NB4 (cell line): ENCODE data around the gene CATSPER3.

Source experiments
- POLR2A ChIP-seq: IDR thresholded peaks from 2 replicates; pipeline ENCODE4 v1.6.1; 2011; ENCODE audit warnings: mild to moderate bottlenecking; ENCODE audit not compliant: insufficient read length; ENCODE audit errors: extremely low read depth
- TF ChIP-seq, protein P1 (sequence below): IDR thresholded peaks from one replicate; pipeline ENCODE4 v1.5.1; 2012; ENCODE audit warnings: low read depth, low read length

DNA sequence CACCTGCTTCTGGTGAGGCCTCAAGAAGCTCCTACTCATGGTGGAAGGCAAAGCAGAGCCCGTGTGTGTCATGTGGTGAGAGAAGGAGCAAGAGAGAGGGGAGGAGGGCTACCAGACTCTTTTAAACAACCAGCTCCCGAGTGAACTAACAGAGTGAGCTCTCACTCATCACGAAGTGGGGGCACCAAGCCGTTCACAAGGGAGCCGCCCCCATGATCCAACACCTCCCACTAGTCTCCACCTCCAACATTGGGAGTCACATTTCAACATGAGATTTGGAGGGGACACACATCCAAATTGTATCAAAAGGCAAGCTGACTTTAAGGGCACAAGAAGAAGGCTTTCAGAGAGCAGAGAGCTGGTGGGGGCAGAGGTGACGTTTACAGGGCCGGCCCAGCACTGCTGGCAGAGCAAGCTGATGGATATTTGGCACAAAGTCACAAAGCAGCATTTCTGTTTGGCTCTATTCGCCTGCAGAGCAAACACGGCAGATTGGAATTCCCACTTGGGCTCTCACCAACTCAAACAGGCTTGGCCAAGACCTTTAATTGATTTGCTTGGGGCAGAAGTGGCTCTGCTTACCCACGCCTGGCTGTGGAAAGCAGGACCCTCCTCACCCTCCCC is 46.4 kb downstream of the CATSPER3 start:
- TF ChIP-seq POLR2A = no peak
- TF ChIP-seq, protein P1, sequence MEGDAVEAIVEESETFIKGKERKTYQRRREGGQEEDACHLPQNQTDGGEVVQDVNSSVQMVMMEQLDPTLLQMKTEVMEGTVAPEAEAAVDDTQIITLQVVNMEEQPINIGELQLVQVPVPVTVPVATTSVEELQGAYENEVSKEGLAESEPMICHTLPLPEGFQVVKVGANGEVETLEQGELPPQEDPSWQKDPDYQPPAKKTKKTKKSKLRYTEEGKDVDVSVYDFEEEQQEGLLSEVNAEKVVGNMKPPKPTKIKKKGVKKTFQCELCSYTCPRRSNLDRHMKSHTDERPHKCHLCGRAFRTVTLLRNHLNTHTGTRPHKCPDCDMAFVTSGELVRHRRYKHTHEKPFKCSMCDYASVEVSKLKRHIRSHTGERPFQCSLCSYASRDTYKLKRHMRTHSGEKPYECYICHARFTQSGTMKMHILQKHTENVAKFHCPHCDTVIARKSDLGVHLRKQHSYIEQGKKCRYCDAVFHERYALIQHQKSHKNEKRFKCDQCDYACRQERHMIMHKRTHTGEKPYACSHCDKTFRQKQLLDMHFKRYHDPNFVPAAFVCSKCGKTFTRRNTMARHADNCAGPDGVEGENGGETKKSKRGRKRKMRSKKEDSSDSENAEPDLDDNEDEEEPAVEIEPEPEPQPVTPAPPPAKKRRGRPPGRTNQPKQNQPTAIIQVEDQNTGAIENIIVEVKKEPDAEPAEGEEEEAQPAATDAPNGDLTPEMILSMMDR = no peak
